Mesothelial cell of epicardium (in vitro differentiated cells): ENCODE results near the gene PARP16. TPM values are rescaled to one million over a fixed set of nuclear protein-coding genes. Genes with fewer than 3 reads are reported as not detected.

Experiments
- DNase-seq, 2 experiments: peaks; one replicate each; pipeline ENCODE4 v3.0.0; 2021; ENCODE audit warnings: low spot score in 2 of 2; ENCODE audit not compliant: unreplicated experiment in 2 of 2
- H3K27ac Mint-ChIP-seq: 2 replicates; pipeline ENCODE4 v1.8.0; 2021; ENCODE audit warnings: mixed read lengths
- H3K27me3 Mint-ChIP-seq: 2 replicates; pipeline ENCODE4 v1.8.0; 2021; ENCODE audit warnings: low read depth, mixed read lengths
- H3K36me3 Mint-ChIP-seq: 2 replicates; pipeline ENCODE4 v1.8.0; 2021; ENCODE audit warnings: mixed read lengths
- H3K4me1 Mint-ChIP-seq: 2 replicates; pipeline ENCODE4 v1.8.0; 2021; ENCODE audit warnings: mixed read lengths
- H3K4me3 Mint-ChIP-seq: 2 replicates; pipeline ENCODE4 v1.8.0; 2021; ENCODE audit warnings: mild to moderate bottlenecking, moderate library complexity, mixed read lengths
- H3K9me3 Mint-ChIP-seq: 2 replicates; pipeline ENCODE4 v1.8.0; 2021; ENCODE audit warnings: mixed read lengths
- total RNA-seq: library from RNA; stranded (reverse); gene quantifications from 3 replicates; pipeline ENCODE4 v1.2.1, GENCODE V29; 2021
- TF ChIP-seq, protein P1 (sequence below): fragments of 200-600 bp; sonication (generic); IDR thresholded peaks from one replicate; pipeline ENCODE4 v1.5.0; 2021; ENCODE audit warnings: antibody characterized with exemption; ENCODE audit not compliant: unreplicated experiment

Gene PARP16
- total RNA-seq, 1 donor from 2014 or later = 17.7 TPM

DNA sequence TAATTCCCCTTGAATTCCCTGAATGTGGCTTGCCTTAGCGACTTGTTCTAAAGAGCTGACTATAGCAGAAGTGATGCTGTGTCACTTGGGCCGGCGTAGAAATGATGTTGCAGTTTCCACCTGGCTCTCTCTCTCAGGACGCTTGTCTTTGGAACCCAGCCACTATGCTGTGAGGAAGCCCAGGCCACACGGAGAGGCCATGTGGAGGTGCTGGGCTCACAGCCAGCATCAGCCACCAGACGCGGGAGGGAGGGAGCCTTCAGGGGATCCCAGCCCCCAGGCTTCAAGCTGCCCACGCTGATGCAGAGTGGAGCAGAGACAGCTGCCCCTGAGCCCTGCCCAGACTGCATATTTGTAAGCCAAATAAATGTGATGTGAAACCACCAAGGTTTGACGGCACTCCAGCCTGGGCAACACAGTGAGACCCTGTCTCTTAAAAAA, 36.4 kb upstream of the PARP16 start:
- TF ChIP-seq, protein P1, sequence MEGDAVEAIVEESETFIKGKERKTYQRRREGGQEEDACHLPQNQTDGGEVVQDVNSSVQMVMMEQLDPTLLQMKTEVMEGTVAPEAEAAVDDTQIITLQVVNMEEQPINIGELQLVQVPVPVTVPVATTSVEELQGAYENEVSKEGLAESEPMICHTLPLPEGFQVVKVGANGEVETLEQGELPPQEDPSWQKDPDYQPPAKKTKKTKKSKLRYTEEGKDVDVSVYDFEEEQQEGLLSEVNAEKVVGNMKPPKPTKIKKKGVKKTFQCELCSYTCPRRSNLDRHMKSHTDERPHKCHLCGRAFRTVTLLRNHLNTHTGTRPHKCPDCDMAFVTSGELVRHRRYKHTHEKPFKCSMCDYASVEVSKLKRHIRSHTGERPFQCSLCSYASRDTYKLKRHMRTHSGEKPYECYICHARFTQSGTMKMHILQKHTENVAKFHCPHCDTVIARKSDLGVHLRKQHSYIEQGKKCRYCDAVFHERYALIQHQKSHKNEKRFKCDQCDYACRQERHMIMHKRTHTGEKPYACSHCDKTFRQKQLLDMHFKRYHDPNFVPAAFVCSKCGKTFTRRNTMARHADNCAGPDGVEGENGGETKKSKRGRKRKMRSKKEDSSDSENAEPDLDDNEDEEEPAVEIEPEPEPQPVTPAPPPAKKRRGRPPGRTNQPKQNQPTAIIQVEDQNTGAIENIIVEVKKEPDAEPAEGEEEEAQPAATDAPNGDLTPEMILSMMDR = no peak

GRCh38 chr15:65318870-65319356, 32.2 kb upstream of the PARP16 start:
- DNase-seq = peak; percentile 61 to 88
- Mint-ChIP-seq H3K4me1 (peaks cover 11% of the 10 kb centered on the region), H3K36me3 (no peaks in the 10 kb centered on the region), H3K27ac (no peak overlapping the region), H3K4me3 (no peak overlapping the region), H3K27me3 (no peaks in the 10 kb centered on the region), H3K9me3 (no peaks in the 10 kb centered on the region)
- TF ChIP-seq, protein P1 = peak; percentile 91

More for the DNA sequence above, 36.4 kb upstream of the PARP16 start:
- peak overlapping the region; percentile 72 for H3K27ac Mint-ChIP-seq
- no peaks in the 10 kb centered on the region for H3K27me3 Mint-ChIP-seq
- H3K9me3 Mint-ChIP-seq = no peaks in the 10 kb centered on the region
- peaks cover 21% of the 10 kb centered on the region for H3K4me1 Mint-ChIP-seq
- H3K36me3 Mint-ChIP-seq = peaks cover 7% of the 10 kb centered on the region
- peak in 1 of 2 experiments; percentile 59 for DNase-seq
- no peak overlapping the region for H3K4me3 Mint-ChIP-seq

DNA sequence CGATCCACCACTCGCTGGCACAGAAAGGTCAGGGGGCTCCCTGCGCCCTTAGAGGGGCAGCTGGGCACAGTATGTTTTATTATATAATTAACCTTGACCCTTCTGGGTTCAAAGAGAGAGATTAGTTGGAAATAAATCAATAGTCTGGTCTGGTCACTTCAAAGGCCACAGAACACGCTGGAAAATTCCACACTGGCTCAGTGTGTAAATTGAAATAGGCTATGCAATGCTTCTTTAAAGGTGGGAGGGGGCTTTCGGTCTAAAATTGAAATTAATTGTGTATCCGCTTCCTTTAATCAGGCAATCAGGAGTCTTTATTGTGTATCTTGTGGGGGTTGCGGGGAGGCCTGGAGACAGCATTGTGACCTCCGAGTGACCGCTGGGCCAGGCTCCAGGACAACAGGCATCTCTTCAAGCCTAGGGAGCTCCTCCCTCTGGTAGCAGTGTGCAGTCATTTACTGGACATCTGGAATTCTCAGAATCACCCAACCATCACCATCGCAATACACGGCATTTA, 25.8 kb upstream of the PARP16 start:
- Mint-ChIP-seq H3K27ac (peak overlapping the region; percentile 66), H3K4me1 (peaks cover 18% of the 10 kb centered on the region), H3K27me3 (no peaks in the 10 kb centered on the region), H3K9me3 (no peaks in the 10 kb centered on the region), H3K36me3 (no peaks in the 10 kb centered on the region), H3K4me3 (no peak overlapping the region)
- DNase-seq = no peak
- TF ChIP-seq, protein P1 = no peak

- TF ChIP-seq, protein P1 = no peak
- Mint-ChIP-seq H3K36me3 (no peaks in the 10 kb centered on the region), H3K27ac (no peak overlapping the region), H3K4me1 (peaks cover 18% of the 10 kb centered on the region), H3K4me3 (no peak overlapping the region), H3K9me3 (no peaks in the 10 kb centered on the region), H3K27me3 (no peaks in the 10 kb centered on the region)
- DNase-seq = no peak
Measured at GRCh38 chr15:65311760-65312159, 25.1 kb upstream of the PARP16 start.

DNA sequence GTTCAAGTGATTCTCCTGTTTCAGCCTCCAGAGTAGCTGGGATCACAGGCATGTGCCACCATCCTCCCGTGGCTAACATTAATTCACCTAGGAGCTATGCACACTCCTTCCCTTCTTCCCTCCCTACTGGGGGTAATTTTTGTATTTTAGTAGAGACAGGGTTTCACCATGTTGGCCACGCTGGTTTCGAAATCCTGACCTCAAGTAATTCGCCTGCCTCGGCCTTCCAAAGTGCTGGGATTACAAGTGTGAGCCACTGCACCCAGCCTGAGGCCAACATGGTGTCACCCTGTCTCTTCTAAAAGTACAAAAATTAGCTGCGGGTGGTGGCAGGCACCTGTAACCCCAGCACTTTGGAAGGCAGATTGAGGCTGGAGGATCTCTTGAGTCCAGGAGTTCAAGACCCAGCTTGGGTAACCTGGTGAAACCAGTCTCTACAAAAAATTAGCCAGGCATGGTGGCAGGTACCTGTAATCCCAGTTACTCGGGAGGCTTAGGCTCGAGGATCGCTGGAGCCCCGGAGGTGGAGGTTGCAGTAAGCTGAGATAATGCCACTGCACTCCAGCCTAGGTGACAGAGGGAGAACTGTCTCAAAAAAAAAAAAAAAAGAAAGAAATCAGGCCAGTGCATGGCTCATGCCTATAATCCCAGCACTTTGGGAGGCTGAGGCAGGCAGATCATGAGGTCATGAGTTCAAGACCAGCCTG, 23.9 kb upstream of the PARP16 start:
- no peak for DNase-seq
- Mint-ChIP-seq H3K27ac (no peak overlapping the region), H3K4me1 (peaks cover 18% of the 10 kb centered on the region), H3K9me3 (no peaks in the 10 kb centered on the region), H3K27me3 (no peaks in the 10 kb centered on the region), H3K4me3 (no peak overlapping the region), H3K36me3 (no peaks in the 10 kb centered on the region)
- TF ChIP-seq, protein P1 = no peak
